ENCODE results near the gene RPL29. TPM values are rescaled to one million over a fixed set of nuclear protein-coding genes. Genes with fewer than 3 reads are reported as not detected.
"Not testable (repeated sequence)": the region's sequence is repeated elsewhere in the genome, so short reads cannot be mapped to it uniquely, and the experiment has no call there.

RPL29 gene
- 1,000 to 10,000 TPM in 1 of 6 donors, 100 to 1,000 TPM in 5; 306 to 1,159 (median 770) TPM for total RNA-seq

DNA sequence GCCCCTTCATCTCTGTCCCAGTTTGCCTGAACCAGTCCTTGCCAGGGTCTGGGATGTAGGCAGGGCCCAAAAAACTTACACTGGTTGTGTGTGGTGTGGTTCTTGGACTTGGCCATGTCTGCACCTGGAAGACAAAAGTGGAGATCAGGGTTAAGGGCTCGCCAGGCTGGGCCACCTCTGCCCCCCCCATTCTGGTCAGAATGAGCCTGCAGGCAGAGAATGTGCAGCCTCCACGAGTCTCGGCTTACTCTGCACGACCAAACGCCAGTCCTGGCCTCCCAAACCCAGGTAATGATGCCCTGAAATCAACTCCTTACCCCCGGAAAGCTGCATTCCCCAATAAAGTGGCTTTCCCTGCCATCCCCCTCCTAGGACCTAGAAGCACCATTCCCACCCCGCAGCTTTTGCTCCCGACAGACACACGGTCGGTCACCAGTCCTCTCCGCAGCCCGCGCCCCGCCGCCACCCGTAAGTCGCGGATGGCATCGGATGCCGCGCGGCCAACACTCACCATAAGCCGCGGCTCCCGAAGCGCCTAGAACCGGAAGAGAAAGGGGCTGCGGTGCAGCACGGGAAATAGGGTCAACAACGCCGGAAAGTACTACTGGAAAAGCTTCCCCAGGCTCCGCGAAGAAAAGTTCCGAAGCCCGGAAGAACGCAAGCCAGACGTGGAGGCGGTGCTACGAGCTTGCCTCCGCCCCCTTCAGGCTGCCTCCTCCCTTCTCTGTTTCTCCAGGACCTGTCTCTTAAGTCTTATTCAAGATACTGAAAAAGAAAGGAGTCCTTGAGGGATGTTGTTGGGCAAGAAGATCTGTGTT is at the start of gene RPL29:
TSS of gene RPL29 (minus strand) at position 550 of the 818 bp plus-strand sequence. CDS start at position 116, 434 bp downstream.
- H3K27ac ChIP-seq, result peak within 1 kb of the TSS; percentile 84 to 93 (median 90)
- H3K9me3 ChIP-seq, result no peaks in the 10 kb centered on the region
- peak within 1 kb of the TSS; percentile 62 to 86 (median 72) for H3K4me3 ChIP-seq
- no peaks in the 10 kb centered on the region for H3K27me3 ChIP-seq
- H3K4me1 ChIP-seq, result peaks cover 17 to 27% (median 19%) of the 10 kb centered on the region in 4 donors
- peaks cover 14 to 41% (median 25%) of the 10 kb centered on the region in 4 donors for H3K36me3 ChIP-seq
- TF ChIP-seq POLR2AphosphoS5 (IDR thresholded peaks at IDR 0.05) (peak; percentile 88 to 96), EP300 (IDR thresholded peaks at IDR 0.05) (peak in 2 of 4 donors; percentile 18 to 46), POLR2A (IDR thresholded peaks at IDR 0.05) (peak; percentile 22 to 75 (median 54))
- TF ChIP-seq, protein P1, sequence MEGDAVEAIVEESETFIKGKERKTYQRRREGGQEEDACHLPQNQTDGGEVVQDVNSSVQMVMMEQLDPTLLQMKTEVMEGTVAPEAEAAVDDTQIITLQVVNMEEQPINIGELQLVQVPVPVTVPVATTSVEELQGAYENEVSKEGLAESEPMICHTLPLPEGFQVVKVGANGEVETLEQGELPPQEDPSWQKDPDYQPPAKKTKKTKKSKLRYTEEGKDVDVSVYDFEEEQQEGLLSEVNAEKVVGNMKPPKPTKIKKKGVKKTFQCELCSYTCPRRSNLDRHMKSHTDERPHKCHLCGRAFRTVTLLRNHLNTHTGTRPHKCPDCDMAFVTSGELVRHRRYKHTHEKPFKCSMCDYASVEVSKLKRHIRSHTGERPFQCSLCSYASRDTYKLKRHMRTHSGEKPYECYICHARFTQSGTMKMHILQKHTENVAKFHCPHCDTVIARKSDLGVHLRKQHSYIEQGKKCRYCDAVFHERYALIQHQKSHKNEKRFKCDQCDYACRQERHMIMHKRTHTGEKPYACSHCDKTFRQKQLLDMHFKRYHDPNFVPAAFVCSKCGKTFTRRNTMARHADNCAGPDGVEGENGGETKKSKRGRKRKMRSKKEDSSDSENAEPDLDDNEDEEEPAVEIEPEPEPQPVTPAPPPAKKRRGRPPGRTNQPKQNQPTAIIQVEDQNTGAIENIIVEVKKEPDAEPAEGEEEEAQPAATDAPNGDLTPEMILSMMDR (IDR thresholded peaks at IDR 0.05), result peak in 5 of 6 experiments; percentile 17 to 51 (median 22)
- ATAC-seq (ENCODE audit: low FRiP score in 2 of 2) (peak; percentile 95 to 98), DNase-seq (peak; percentile 90 to 94)
- 0% methylated on average over 19 to 40 of the region's 40 CpGs for WGBS, 2 donors

DNA sequence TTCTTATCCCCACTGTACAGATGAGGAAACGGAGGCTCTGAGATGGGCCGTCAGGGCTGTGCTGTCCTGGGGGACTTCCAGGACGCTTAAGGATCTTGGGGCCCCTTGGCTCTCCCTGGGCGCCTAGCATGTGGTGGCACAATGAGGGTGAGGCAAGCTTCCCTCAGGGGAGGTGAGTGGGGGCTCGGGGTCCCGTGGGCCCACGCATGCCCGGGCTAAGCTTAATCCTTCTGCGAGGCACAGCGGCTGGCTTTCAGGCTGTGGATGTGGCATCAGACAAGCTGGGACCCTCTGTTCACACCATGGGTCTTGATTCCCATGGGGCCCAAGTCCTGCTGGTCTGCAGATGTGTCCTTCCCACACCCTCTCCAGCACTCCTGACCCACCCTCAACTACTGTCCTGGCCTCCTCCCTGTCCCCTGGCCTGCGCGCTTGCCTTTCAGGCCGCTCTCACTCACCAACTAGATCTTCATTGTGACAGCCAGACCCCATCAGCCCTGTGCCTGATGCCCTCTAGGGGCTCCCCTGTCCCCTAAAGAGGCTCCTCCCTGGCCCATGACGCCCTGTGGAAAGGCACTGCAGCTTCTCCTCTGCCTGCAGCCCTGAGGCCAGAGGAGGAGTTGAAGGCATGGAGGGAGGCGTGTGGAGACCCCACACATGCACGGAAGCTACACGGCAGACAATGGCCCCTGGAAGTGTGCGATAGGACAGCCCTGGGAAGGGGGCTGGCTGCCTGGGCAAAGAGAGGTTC is 49.3 kb upstream of the RPL29 start:
- Histone ChIP-seq H3K4me3 (no peak overlapping the region), H3K27ac (peak overlapping the region in 3 of 4 donors; percentile 83 to 92 (median 90)), H3K36me3 (peaks cover 7 to 21% (median 11%) of the 10 kb centered on the region in 4 donors), H3K9me3 (no peaks in the 10 kb centered on the region), H3K27me3 (no peaks in the 10 kb centered on the region), H3K4me1 (peaks cover 51 to 58% (median 53%) of the 10 kb centered on the region in 4 donors)
- no peak for TF ChIP-seq EP300 (IDR thresholded peaks at IDR 0.05)
- TF ChIP-seq, protein P1 (IDR thresholded peaks at IDR 0.05), result no peak
- no peak for DNase-seq
- ATAC-seq (ENCODE audit: low FRiP score in 2 of 2), result no peak
- 93 to 97% methylated on average over 14 to 18 of the region's 18 CpGs for WGBS, 2 donors

DNA sequence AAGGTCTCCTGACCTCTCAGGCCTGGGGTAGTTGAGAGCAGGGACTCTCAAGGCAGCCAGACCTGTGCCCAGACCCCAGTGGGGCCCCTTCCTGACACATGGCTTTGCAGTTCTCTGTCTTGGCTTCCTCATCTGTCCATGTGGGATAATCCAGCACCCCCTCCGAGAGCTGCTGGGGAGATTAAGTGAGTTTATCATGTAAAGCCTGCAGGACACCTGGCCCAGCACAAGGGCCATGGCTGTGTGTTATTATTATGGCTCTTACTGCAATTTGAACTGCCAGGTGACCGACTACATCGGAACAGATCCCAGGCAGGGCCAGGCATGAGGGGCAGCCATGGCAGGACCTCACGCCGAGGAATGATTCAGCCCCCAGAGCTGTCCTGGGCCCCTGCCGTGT is 48.1 kb upstream of the RPL29 start:
- TF ChIP-seq POLR2A (IDR thresholded peaks at IDR 0.05), result no peak
- TF ChIP-seq EP300 (IDR thresholded peaks at IDR 0.05), result no peak
- TF ChIP-seq, protein P1 (IDR thresholded peaks at IDR 0.05), result no peak
- H3K9me3 ChIP-seq, result no peaks in the 10 kb centered on the region
- no peaks in the 10 kb centered on the region for H3K27me3 ChIP-seq
- no peak for ATAC-seq (ENCODE audit: low FRiP score in 2 of 2)
- WGBS, 2 donors, result 85 to 86% methylated on average over 6 of the region's 6 CpGs
- H3K4me1 ChIP-seq, result peaks cover 48 to 59% (median 52%) of the 10 kb centered on the region in 4 donors
- peak overlapping the region in 2 of 4 donors; percentile 20 to 24 for H3K27ac ChIP-seq
- peaks cover 0 to 8% (median 0%) of the 10 kb centered on the region in 4 donors for H3K36me3 ChIP-seq
- DNase-seq, result no peak
- H3K4me3 ChIP-seq, result no peak overlapping the region

DNA sequence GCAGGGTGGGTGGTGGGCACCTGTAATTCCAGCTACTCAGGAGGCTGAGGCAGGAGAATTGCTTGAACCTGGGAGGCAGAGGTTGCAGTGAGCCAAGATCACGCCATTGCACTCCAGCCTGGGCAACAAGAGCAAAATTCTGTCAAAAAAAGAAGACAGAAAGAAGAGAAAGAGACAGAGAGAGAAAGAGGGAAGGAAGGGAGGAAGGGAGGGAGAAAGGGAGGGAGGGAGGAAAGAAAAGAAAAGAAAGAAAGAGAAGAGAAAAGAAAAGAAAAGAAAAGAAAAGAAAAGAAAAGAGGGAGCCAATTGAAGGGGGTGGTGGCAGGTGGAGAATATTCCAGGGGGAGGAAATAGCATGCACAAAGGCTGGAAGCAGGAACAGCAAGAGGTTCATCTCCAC is 47.3 kb upstream of the RPL29 start:
- H3K4me1 ChIP-seq, result peaks cover 41 to 52% (median 48%) of the 10 kb centered on the region in 4 donors
- H3K36me3 ChIP-seq; H3K4me3 ChIP-seq; DNase-seq; H3K27ac ChIP-seq; ATAC-seq (ENCODE audit: low FRiP score in 2 of 2); H3K27me3 ChIP-seq; H3K9me3 ChIP-seq: not testable (repeated sequence)
- 90 to 92% methylated on average over 1 of the region's 1 CpG for WGBS, 2 donors

DNA sequence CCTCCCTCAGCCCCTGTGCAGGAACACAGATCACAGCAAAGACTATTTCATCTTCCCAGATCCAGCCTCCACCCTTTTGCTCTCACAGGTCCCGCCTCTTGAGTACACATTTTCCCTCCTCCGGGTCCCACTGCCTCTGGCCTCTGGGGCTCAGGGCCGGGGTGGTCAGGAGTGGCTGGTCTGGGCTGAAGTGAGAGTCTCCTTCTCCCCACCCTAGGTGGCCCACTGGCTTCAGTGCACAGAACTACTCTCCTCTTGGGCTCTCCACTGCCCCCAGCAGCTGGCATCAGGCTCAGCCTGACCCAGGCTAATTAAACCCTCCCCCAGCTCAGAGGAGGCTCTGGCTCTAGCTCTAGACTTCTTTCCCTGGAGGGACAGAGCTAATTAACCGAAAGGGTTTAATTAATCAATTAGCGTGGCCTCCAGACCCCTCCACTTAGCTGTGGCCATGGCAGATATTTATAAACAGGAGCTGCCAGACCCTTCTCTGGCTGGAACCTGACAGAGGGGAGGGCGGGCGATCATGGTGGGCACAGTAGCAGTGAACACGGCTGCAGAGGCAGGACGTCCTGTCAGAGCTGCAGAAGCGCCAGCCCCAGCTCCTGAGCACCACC is 45.5 kb upstream of the RPL29 start:
- ATAC-seq (ENCODE audit: low FRiP score in 2 of 2) (no peak), DNase-seq (no peak)
- H3K36me3 ChIP-seq, result no peaks in the 10 kb centered on the region
- WGBS, 2 donors, result 76 to 77% methylated on average over 10 of the region's 10 CpGs
- H3K9me3 ChIP-seq, result no peaks in the 10 kb centered on the region
- H3K4me3 ChIP-seq, result no peak overlapping the region
- H3K27me3 ChIP-seq, result no peaks in the 10 kb centered on the region
- H3K27ac ChIP-seq, result peak overlapping the region; percentile 59 to 90 (median 85)
- TF ChIP-seq POLR2AphosphoS5 (IDR thresholded peaks at IDR 0.05) (no peak), POLR2A (IDR thresholded peaks at IDR 0.05) (no peak), EP300 (IDR thresholded peaks at IDR 0.05) (no peak)
- TF ChIP-seq, protein P1 (IDR thresholded peaks at IDR 0.05), result peak in 1 of 6 experiments; percentile 20
- H3K4me1 ChIP-seq, result peaks cover 25 to 35% (median 31%) of the 10 kb centered on the region in 4 donors

Measured in upper lobe of left lung (tissue), 6 donors.